ENCODE results near the gene NSUN3.

DNA sequence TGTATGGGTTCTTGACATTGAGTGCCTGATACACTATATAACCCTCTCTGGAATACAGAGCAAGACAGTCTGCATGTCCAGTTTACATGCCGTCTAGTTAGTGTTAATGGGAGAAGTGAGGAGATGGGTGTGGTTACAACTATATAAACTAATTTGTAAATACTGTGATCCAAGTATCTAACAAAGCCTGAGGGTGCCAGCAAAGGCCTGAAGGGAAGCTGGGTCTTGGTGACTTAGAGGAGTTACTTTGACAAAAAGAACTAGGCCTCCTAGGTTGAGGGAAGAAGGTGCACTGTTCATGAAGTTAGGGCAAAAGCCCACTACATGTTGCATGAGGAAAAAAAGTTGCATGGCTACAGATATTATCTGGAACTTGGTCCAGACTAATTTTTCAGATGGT lies 2.3 kb downstream of the NSUN3 start:
- TF ChIP-seq, protein P1, sequence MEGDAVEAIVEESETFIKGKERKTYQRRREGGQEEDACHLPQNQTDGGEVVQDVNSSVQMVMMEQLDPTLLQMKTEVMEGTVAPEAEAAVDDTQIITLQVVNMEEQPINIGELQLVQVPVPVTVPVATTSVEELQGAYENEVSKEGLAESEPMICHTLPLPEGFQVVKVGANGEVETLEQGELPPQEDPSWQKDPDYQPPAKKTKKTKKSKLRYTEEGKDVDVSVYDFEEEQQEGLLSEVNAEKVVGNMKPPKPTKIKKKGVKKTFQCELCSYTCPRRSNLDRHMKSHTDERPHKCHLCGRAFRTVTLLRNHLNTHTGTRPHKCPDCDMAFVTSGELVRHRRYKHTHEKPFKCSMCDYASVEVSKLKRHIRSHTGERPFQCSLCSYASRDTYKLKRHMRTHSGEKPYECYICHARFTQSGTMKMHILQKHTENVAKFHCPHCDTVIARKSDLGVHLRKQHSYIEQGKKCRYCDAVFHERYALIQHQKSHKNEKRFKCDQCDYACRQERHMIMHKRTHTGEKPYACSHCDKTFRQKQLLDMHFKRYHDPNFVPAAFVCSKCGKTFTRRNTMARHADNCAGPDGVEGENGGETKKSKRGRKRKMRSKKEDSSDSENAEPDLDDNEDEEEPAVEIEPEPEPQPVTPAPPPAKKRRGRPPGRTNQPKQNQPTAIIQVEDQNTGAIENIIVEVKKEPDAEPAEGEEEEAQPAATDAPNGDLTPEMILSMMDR (IDR thresholded peaks at IDR 0.05) = no peak
- no peak for TF ChIP-seq POLR2A (IDR thresholded peaks at IDR 0.05)

All from heart left ventricle (tissue), 13 donors.